H9 (cell line): ENCODE results near the gene FDPS. TPM values are rescaled to one million over a fixed set of nuclear protein-coding genes. Genes with fewer than 3 reads are reported as not detected.

Experiments
- DNase-seq: peaks from one replicate; pipeline ENCODE4 v3.0.0-alpha.2; 2017
- H2AFZ ChIP-seq: one replicate; pipeline ENCODE4 v1.6.1; 2013; ENCODE audit warnings: mild to moderate bottlenecking, low read length, control low read depth, moderate library complexity
- H2AK5ac ChIP-seq: 2 replicates; pipeline ENCODE4 v1.6.1; 2013; ENCODE audit warnings: low read length, control low read depth, mixed read lengths; ENCODE audit not compliant: insufficient read length
- H2BK120ac ChIP-seq: one replicate; pipeline ENCODE4 v1.6.1; 2013; ENCODE audit warnings: low read depth, mild to moderate bottlenecking, low read length, control low read depth, inconsistent platforms; ENCODE audit not compliant: poor library complexity, severe bottlenecking
- H2BK12ac ChIP-seq: 2 replicates; pipeline ENCODE4 v1.6.1; 2013; ENCODE audit warnings: low read length, control low read depth, mixed read lengths, low read depth; ENCODE audit not compliant: insufficient read length
- H2BK15ac ChIP-seq: 2 replicates; pipeline ENCODE4 v1.6.1; 2013; ENCODE audit warnings: low read depth, low read length, control low read depth
- H2BK20ac ChIP-seq: one replicate; pipeline ENCODE4 v1.6.1; 2013; ENCODE audit warnings: low read depth, mild to moderate bottlenecking, low read length, control low read depth, inconsistent platforms; ENCODE audit not compliant: poor library complexity, severe bottlenecking
- H2BK5ac ChIP-seq: 2 replicates; pipeline ENCODE4 v1.6.1; 2013; ENCODE audit warnings: low read length, control low read depth, mixed read lengths; ENCODE audit not compliant: insufficient read length
- H3K14ac ChIP-seq: 2 replicates; pipeline ENCODE4 v1.6.1; 2013; ENCODE audit warnings: low read length, control low read depth; ENCODE audit not compliant: insufficient read depth
- H3K18ac ChIP-seq: 2 replicates; pipeline ENCODE4 v1.6.1; 2013; ENCODE audit warnings: low read depth, mild to moderate bottlenecking, mixed read lengths, low read length, control low read depth; ENCODE audit not compliant: insufficient read length
- H3K23ac ChIP-seq: 2 replicates; pipeline ENCODE4 v1.6.1; 2013; ENCODE audit warnings: low read length, control low read depth, mixed read lengths, low read depth; ENCODE audit not compliant: insufficient read length
- H3K23me2 ChIP-seq: 2 replicates; pipeline ENCODE4 v1.6.1; 2013; ENCODE audit warnings: low read depth, mild to moderate bottlenecking, mixed read lengths, low read length, control low read depth; ENCODE audit not compliant: insufficient read length, poor library complexity, severe bottlenecking
- H3K27ac ChIP-seq: 2 replicates; pipeline ENCODE4 v1.5.1; 2013; ENCODE audit warnings: low read length, control low read depth, mixed read lengths, low read depth; ENCODE audit not compliant: insufficient read length
- H3K27me3 ChIP-seq: 2 replicates; pipeline ENCODE4 v1.6.1; 2013; ENCODE audit warnings: low read length, control low read depth, inconsistent platforms; ENCODE audit not compliant: insufficient read depth
- H3K4ac ChIP-seq: 2 replicates; pipeline ENCODE4 v1.6.1; 2013; ENCODE audit warnings: low read depth, mild to moderate bottlenecking, control low read depth, inconsistent platforms, low read length, moderate library complexity
- H3K4me1 ChIP-seq: 2 replicates; pipeline ENCODE4 v1.6.1; 2013; ENCODE audit warnings: low read length, control low read depth, inconsistent platforms; ENCODE audit not compliant: insufficient read depth
- H3K4me2 ChIP-seq: 2 replicates; pipeline ENCODE4 v1.6.1; 2013; ENCODE audit warnings: low read length, control low read depth, mixed read lengths; ENCODE audit not compliant: insufficient read length, insufficient read depth
- H3K56ac ChIP-seq: 2 replicates; pipeline ENCODE4 v1.6.1; 2013; ENCODE audit warnings: low read depth, mild to moderate bottlenecking, mixed read lengths, low read length, control low read depth; ENCODE audit not compliant: insufficient read length
- H3K79me1 ChIP-seq: 2 replicates; pipeline ENCODE4 v1.6.1; 2013; ENCODE audit warnings: low read depth, mild to moderate bottlenecking, moderate library complexity, low read length, control low read depth, inconsistent platforms; ENCODE audit not compliant: insufficient read depth, poor library complexity, severe bottlenecking
- H3K79me2 ChIP-seq: 2 replicates; pipeline ENCODE4 v1.6.1; 2013; ENCODE audit warnings: low read length, control low read depth, inconsistent platforms; ENCODE audit not compliant: insufficient read depth
- H3K9ac ChIP-seq: 2 replicates; pipeline ENCODE4 v1.6.1; 2013; ENCODE audit warnings: low read length, control low read depth, mixed read lengths; ENCODE audit not compliant: insufficient read length; ENCODE audit errors: extremely low read depth
- H3K9me3 ChIP-seq: one replicate; pipeline ENCODE4 v1.6.1; 2013; ENCODE audit warnings: low read depth, low read length, inconsistent platforms; ENCODE audit not compliant: control insufficient read depth
- H3T11ph ChIP-seq: one replicate; pipeline ENCODE4 v1.6.1; 2013; ENCODE audit warnings: mild to moderate bottlenecking, low read length, control low read depth, inconsistent platforms
- H4K20me1 ChIP-seq: one replicate; pipeline ENCODE4 v1.6.1; 2013; ENCODE audit not compliant: control insufficient read depth, insufficient read length, insufficient read depth
- H4K5ac ChIP-seq: 2 replicates; pipeline ENCODE4 v1.6.1; 2013; ENCODE audit warnings: low read depth, mild to moderate bottlenecking, mixed read lengths, low read length, control low read depth; ENCODE audit not compliant: insufficient read length
- H4K8ac ChIP-seq: replicated peaks from 2 replicates; pipeline ENCODE4 v1.6.1; 2013; ENCODE audit warnings: low read length, control low read depth, mixed read lengths, low read depth; ENCODE audit not compliant: insufficient read length
- H4K91ac ChIP-seq: 2 replicates; pipeline ENCODE4 v1.6.1; 2013; ENCODE audit warnings: low read depth, mild to moderate bottlenecking, moderate library complexity, mixed read lengths, low read length, control low read depth; ENCODE audit not compliant: insufficient read length
- H3K27ac Mint-ChIP-seq, 3 experiments: 2 replicates in 2 of 3; 3 replicates in 1 of 3; pipeline ENCODE4 v1.8.0; 2020 to 2021; ENCODE audit warnings: mixed read lengths in 3 of 3, mild to moderate bottlenecking in 1 of 3, moderate library complexity in 1 of 3
- H3K27me3 Mint-ChIP-seq: 2 replicates; pipeline ENCODE4 v1.8.0; 2021; ENCODE audit warnings: low read depth, mild to moderate bottlenecking, moderate library complexity, mixed read lengths
- H3K36me3 Mint-ChIP-seq, 3 experiments: 2 replicates in 2 of 3; 3 replicates in 1 of 3; pipeline ENCODE4 v1.8.0; 2020 to 2021; ENCODE audit warnings: low read depth in 3 of 3, mixed read lengths in 3 of 3; ENCODE audit not compliant: insufficient read depth in 1 of 3
- H3K4me1 Mint-ChIP-seq, 2 experiments: 2 replicates each; pipeline ENCODE4 v1.8.0; 2020; ENCODE audit warnings: mixed read lengths in 2 of 2
- H3K4me3 Mint-ChIP-seq, 2 experiments: 2 replicates in 1 of 2; 3 replicates in 1 of 2; pipeline ENCODE4 v1.8.0; 2020 to 2021; ENCODE audit warnings: mild to moderate bottlenecking in 2 of 2, mixed read lengths in 2 of 2, moderate library complexity in 1 of 2
- H3K9me3 Mint-ChIP-seq, 2 experiments: 2 replicates in 1 of 2; 3 replicates in 1 of 2; pipeline ENCODE4 v1.8.0; 2020; ENCODE audit warnings: mild to moderate bottlenecking in 2 of 2, mixed read lengths in 2 of 2, moderate library complexity in 1 of 2
- CTCF ChIP-seq: fragments of 200-600 bp; sonication (generic); conservative IDR thresholded peaks from 3 replicates; pipeline ENCODE4 v1.8.0; 2021; ENCODE audit warnings: antibody characterized with exemption, mild to moderate bottlenecking
- WGBS: extraction: QIAGEN DNeasy Blood & Tissue Kit; methylation state at CpG from one replicate; pipeline ENCODE4 v1.1.7; 2013; ENCODE audit warnings: missing lambda C conversion rate, low lambda C conversion rate, mixed read lengths; ENCODE audit not compliant: insufficient read length; ENCODE audit errors: extremely low coverage; 5-methylcytosine and 5-hydroxymethylcytosine counted together
- total RNA-seq: library from RNA; stranded (reverse); gene quantifications from 2 replicates; pipeline ENCODE4 v1.2.1, GENCODE V29; 2021

Gene FDPS
- total RNA-seq, 1 experiment from 2014 or later: 273 TPM

DNA sequence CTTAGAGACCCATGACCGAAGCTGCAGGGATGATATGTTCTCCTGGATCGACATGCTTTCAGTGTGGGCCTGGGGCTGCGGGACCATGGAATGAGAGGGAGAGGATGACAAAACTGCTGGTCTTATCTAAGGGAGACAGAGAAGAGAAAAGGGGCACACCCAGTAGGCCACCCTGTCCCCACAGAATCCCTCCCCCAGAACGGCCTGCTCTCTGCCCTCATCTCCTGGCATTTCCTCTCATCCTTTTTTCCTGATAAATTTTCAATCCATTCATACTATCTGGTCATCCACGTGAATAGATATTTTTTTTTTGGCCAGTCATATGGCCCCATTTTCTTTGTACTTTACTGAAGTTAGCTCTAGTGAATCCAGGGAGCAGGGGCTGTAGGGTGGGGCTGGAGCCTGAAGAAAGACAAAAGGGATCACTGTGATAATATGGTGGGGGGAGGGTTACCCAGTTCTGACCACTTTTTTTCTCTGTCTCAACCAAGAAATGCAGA lies 7.3 kb upstream of the FDPS start, which contains the start of gene PKLR:
Gene PKLR, minus strand, starts transcription at position 97 of the 500 bp plus-strand sequence. Its CDS starts 43 bp downstream, at position 54.
- no peak within 1 kb of the TSS for H2BK120ac ChIP-seq
- no peaks in the 10 kb centered on the region for H3K79me2 ChIP-seq
- Mint-ChIP-seq H3K36me3 (no peaks in the 10 kb centered on the region), H3K4me1 (peaks cover 12 to 23% of the 10 kb centered on the region in 2 experiments), H3K27ac (no peak within 1 kb of the TSS), H3K27me3 (peaks cover 2% of the 10 kb centered on the region), H3K9me3 (no peaks in the 10 kb centered on the region; a peak in 1 of 5 replicates), H3K4me3 (no peak within 1 kb of the TSS; a peak in 1 of 5 replicates)
- H3K4ac ChIP-seq: no peak within 1 kb of the TSS
- H3K79me1 ChIP-seq: no peaks in the 10 kb centered on the region
- H3K4me2 ChIP-seq: no peak within 1 kb of the TSS
- no peak within 1 kb of the TSS for H4K5ac ChIP-seq
- H3K4me1 ChIP-seq: no peaks in the 10 kb centered on the region; the same call in 1 of the 2 replicates
- no peak within 1 kb of the TSS for H2BK12ac ChIP-seq
- H2BK5ac ChIP-seq: no peak within 1 kb of the TSS
- no peak within 1 kb of the TSS for H4K8ac ChIP-seq
- no peaks in the 10 kb centered on the region for H4K20me1 ChIP-seq
- H3K23me2 ChIP-seq: no peaks in the 10 kb centered on the region
- H2BK20ac ChIP-seq: no peak within 1 kb of the TSS
- H2BK15ac ChIP-seq: no peak within 1 kb of the TSS
- H3K9me3 ChIP-seq: no peaks in the 10 kb centered on the region
- H4K91ac ChIP-seq: no peak within 1 kb of the TSS
- H2AFZ ChIP-seq: no peak within 1 kb of the TSS
- no peak within 1 kb of the TSS for H3K9ac ChIP-seq
- H2AK5ac ChIP-seq: no peak within 1 kb of the TSS
- H3K23ac ChIP-seq: no peak within 1 kb of the TSS
- DNase-seq: no peak
- no peak for TF ChIP-seq CTCF
- no CpG with 5 or more reads among the region's 5 CpGs for WGBS
- H3K14ac ChIP-seq: no peak within 1 kb of the TSS
- no peaks in the 10 kb centered on the region for H3K27me3 ChIP-seq
- no peak within 1 kb of the TSS for H3K56ac ChIP-seq
- H3T11ph ChIP-seq: no peak within 1 kb of the TSS
- no peak within 1 kb of the TSS for H3K27ac ChIP-seq
- no peak within 1 kb of the TSS for H3K18ac ChIP-seq
